ENCODE measurements around the gene PCSK6. TPM values are rescaled to one million over a fixed set of nuclear protein-coding genes. Genes with fewer than 3 reads are reported as not detected.
"Not testable (repeated sequence)": the region's sequence is repeated elsewhere in the genome, so short reads cannot be mapped to it uniquely, and the experiment has no call there.

PCSK6 gene
- total RNA-seq, 1 donor from 2014 or later, result 1.8 TPM

GRCh38 chr15:101337976-101338375 is 151.5 kb downstream of the PCSK6 start:
- Mint-ChIP-seq H3K4me3 (ENCODE audit: low read depth) (no peak overlapping the region), H3K27me3 (no peaks in the 10 kb centered on the region), H3K27ac (no peak overlapping the region), H3K36me3 (ENCODE audit: insufficient read depth) (no peaks in the 10 kb centered on the region), H3K4me1 (ENCODE audit: low read depth) (no peaks in the 10 kb centered on the region), H3K9me3 (ENCODE audit: low read depth) (no peaks in the 10 kb centered on the region)
- no peak for DNase-seq (ENCODE audit: low spot score, unreplicated experiment)
- TF ChIP-seq, protein P1, sequence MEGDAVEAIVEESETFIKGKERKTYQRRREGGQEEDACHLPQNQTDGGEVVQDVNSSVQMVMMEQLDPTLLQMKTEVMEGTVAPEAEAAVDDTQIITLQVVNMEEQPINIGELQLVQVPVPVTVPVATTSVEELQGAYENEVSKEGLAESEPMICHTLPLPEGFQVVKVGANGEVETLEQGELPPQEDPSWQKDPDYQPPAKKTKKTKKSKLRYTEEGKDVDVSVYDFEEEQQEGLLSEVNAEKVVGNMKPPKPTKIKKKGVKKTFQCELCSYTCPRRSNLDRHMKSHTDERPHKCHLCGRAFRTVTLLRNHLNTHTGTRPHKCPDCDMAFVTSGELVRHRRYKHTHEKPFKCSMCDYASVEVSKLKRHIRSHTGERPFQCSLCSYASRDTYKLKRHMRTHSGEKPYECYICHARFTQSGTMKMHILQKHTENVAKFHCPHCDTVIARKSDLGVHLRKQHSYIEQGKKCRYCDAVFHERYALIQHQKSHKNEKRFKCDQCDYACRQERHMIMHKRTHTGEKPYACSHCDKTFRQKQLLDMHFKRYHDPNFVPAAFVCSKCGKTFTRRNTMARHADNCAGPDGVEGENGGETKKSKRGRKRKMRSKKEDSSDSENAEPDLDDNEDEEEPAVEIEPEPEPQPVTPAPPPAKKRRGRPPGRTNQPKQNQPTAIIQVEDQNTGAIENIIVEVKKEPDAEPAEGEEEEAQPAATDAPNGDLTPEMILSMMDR (IDR thresholded peaks at IDR 0.05; ENCODE audit: unreplicated experiment), result no peak

DNA sequence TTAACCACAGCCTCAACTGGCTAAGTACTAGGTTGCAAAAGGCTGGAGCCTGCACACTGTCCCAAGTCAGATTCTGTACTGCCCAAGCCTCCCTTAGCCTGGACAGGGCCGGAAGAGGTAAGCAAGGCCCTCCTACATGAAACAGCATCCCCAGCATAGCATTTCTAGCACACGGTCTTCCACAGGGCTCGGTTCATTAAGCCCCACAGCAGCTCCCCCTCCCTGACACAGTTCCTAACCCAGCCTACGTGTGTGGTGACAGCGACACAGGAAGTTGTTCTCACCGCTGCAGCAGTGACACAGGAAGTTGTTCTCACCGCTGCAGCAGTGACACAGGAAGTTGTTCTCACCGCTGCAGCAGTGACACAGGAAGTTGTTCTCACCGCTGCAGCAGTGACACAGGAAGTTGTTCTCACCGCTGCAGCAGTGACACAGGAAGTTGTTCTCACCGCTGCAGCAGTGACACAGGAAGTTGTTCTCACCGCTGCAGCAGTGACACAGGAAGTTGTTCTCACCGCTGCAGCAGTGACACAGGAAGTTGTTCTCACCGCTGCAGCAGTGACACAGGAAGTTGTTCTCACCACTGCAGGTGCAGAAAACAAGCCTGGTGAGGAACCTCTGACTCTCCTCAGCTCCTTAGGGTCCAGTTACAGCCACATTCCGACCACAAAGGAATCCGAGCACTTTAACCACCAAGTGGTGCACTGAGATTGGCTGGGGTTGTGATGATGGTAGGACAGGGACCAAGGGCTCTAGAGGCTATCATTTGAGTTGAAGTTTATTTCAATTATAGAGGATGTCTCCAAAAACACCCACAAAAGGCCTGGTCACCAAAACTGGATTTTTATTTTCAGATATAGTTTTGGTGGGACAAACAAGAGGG is 155.4 kb downstream of the PCSK6 start:
- not testable (repeated sequence) for H3K36me3 Mint-ChIP-seq (ENCODE audit: insufficient read depth); H3K4me3 Mint-ChIP-seq (ENCODE audit: low read depth); H3K9me3 Mint-ChIP-seq (ENCODE audit: low read depth); DNase-seq (ENCODE audit: low spot score, unreplicated experiment); H3K27ac Mint-ChIP-seq; H3K27me3 Mint-ChIP-seq; H3K4me1 Mint-ChIP-seq (ENCODE audit: low read depth)

- TF ChIP-seq, protein P1 (IDR thresholded peaks at IDR 0.05; ENCODE audit: unreplicated experiment), result no peak
- no peak for DNase-seq (ENCODE audit: low spot score, unreplicated experiment)
- no peaks in the 10 kb centered on the region for H3K36me3 Mint-ChIP-seq (ENCODE audit: insufficient read depth)
Measured at GRCh38 chr15:101332061-101332467, 157.4 kb downstream of the PCSK6 start.

GRCh38 chr15:101329867-101330380 is 159.6 kb downstream of the PCSK6 start:
- Mint-ChIP-seq H3K4me1 (ENCODE audit: low read depth) (no peaks in the 10 kb centered on the region), H3K4me3 (ENCODE audit: low read depth) (no peak overlapping the region), H3K36me3 (ENCODE audit: insufficient read depth) (no peaks in the 10 kb centered on the region), H3K9me3 (ENCODE audit: low read depth) (no peaks in the 10 kb centered on the region), H3K27me3 (peaks cover 22% of the 10 kb centered on the region), H3K27ac (no peak overlapping the region)
- TF ChIP-seq, protein P1 (IDR thresholded peaks at IDR 0.05; ENCODE audit: unreplicated experiment), result no peak
- DNase-seq (ENCODE audit: low spot score, unreplicated experiment), result no peak

More at GRCh38 chr15:101332061-101332467, 157.4 kb downstream of the PCSK6 start:
- Mint-ChIP-seq H3K27ac (peak overlapping the region; percentile 47), H3K4me3 (ENCODE audit: low read depth) (no peak overlapping the region), H3K27me3 (peaks cover 14% of the 10 kb centered on the region), H3K4me1 (ENCODE audit: low read depth) (no peaks in the 10 kb centered on the region), H3K9me3 (ENCODE audit: low read depth) (no peaks in the 10 kb centered on the region)

GRCh38 chr15:101329309-101329863 is 160.1 kb downstream of the PCSK6 start:
- H3K4me1 Mint-ChIP-seq (ENCODE audit: low read depth), result no peaks in the 10 kb centered on the region
- no peaks in the 10 kb centered on the region for H3K36me3 Mint-ChIP-seq (ENCODE audit: insufficient read depth)
- H3K9me3 Mint-ChIP-seq (ENCODE audit: low read depth), result no peaks in the 10 kb centered on the region
- H3K4me3 Mint-ChIP-seq (ENCODE audit: low read depth), result no peak overlapping the region
- no peak for DNase-seq (ENCODE audit: low spot score, unreplicated experiment)
- H3K27me3 Mint-ChIP-seq, result peaks cover 22% of the 10 kb centered on the region
- no peak overlapping the region for H3K27ac Mint-ChIP-seq
- TF ChIP-seq, protein P1 (IDR thresholded peaks at IDR 0.05; ENCODE audit: unreplicated experiment), result no peak

All from progenitor cell of endocrine pancreas (in vitro differentiated cells).